SK-N-MC (cell line): Measurements from ENCODE around the gene TMEM131L.

Experiments used
- EZH2 ChIP-seq: fragments of 200-600 bp; sonication (generic); IDR thresholded peaks from one replicate; pipeline ENCODE4 v1.6.1; 2017; ENCODE audit warnings: antibody characterized with exemption
- POLR2AphosphoS5 ChIP-seq: IDR thresholded peaks from 2 replicates; pipeline ENCODE4 v1.6.1; 2012; ENCODE audit warnings: mild to moderate bottlenecking, low read depth, low read length, borderline replicate concordance

GRCh38 chr4:153579872-153580271 lies 113.7 kb downstream of the TMEM131L start:
- TF ChIP-seq POLR2AphosphoS5 (no peak), EZH2 (no peak)
